ENCODE measurements around the gene LRRC43. TPM values are rescaled to one million over a fixed set of nuclear protein-coding genes. Genes with fewer than 3 reads are reported as not detected.
"Not testable (repeated sequence)": the region's sequence is repeated elsewhere in the genome, so short reads cannot be mapped to it uniquely, and the experiment has no call there.

The LRRC43 gene
- total RNA-seq, 2 donors from 2014 or later, result 0.53 to 0.57 TPM

- intact Hi-C loops (cut with DNase I), result no loop called here
- no peak overlapping the region for H3K27ac ChIP-seq
- peaks cover 22% of the 10 kb centered on the region for H3K27me3 ChIP-seq
- no peak for DNase-seq
- no peak overlapping the region for H3K4me3 ChIP-seq
- H3K4me1 ChIP-seq, result no peaks in the 10 kb centered on the region
- no peaks in the 10 kb centered on the region for H3K36me3 ChIP-seq
- H3K9ac ChIP-seq (ENCODE audit: low read depth in 2 of 2, low read length in 2 of 2), result no peak overlapping the region
- H3K9me3 ChIP-seq, result no peaks in the 10 kb centered on the region
- no peak for TF ChIP-seq CTCF (IDR thresholded peaks at IDR 0.05)
Observed at GRCh38 chr12:122202017-122202416, 19.1 kb downstream of the LRRC43 start.

GRCh38 chr12:122202811-122203210 lies 19.9 kb downstream of the LRRC43 start:
- peak overlapping the region; percentile 58 for H3K4me3 ChIP-seq

GRCh38 chr12:122203301-122204166 lies 20.6 kb downstream of the LRRC43 start, which contains the start of gene B3GNT4:
Gene B3GNT4 (plus strand): TSS chr12:122203709. CDS start chr12:122204619, 910 bp downstream.
- peak; percentile 83 for DNase-seq
- Histone ChIP-seq H3K4me1 (no peaks in the 10 kb centered on the region), H3K27ac (no peak within 1 kb of the TSS), H3K9me3 (no peaks in the 10 kb centered on the region), H3K27me3 (peaks cover 22% of the 10 kb centered on the region), H3K36me3 (peaks cover under 1% of the 10 kb centered on the region), H3K9ac (ENCODE audit: low read depth in 2 of 2, low read length in 2 of 2) (peak within 1 kb of the TSS in 1 of 2 donors; percentile 43), H3K4me3 (peak within 1 kb of the TSS; percentile 58)
- intact Hi-C loops (cut with DNase I), result no loop called here
- no peak for TF ChIP-seq CTCF (IDR thresholded peaks at IDR 0.05)

More at GRCh38 chr12:122202811-122203210, 19.9 kb downstream of the LRRC43 start:
- H3K9me3 ChIP-seq; DNase-seq; H3K4me1 ChIP-seq; H3K27ac ChIP-seq; intact Hi-C loops (cut with DNase I); H3K9ac ChIP-seq (ENCODE audit: low read depth in 2 of 2, low read length in 2 of 2); H3K36me3 ChIP-seq: not testable (repeated sequence)
- peaks cover 22% of the 10 kb centered on the region for H3K27me3 ChIP-seq

GRCh38 chr12:122204167-122205052 lies 21.5 kb downstream of the LRRC43 start:
- peak overlapping the region; percentile 58 for H3K4me3 ChIP-seq
- no peak for DNase-seq
- TF ChIP-seq CTCF (IDR thresholded peaks at IDR 0.05), result no peak
- H3K4me1 ChIP-seq, result no peaks in the 10 kb centered on the region
- no peaks in the 10 kb centered on the region for H3K9me3 ChIP-seq
- no peak overlapping the region for H3K9ac ChIP-seq (ENCODE audit: low read depth in 2 of 2, low read length in 2 of 2)
- H3K27ac ChIP-seq, result no peak overlapping the region
- peaks cover 22% of the 10 kb centered on the region for H3K27me3 ChIP-seq
- intact Hi-C loops (cut with DNase I), result no loop called here
- H3K36me3 ChIP-seq, result peaks cover 3% of the 10 kb centered on the region

- intact Hi-C loops (cut with DNase I), result no loop called here
- H3K9me3 ChIP-seq, result no peaks in the 10 kb centered on the region
- no peak for TF ChIP-seq CTCF (IDR thresholded peaks at IDR 0.05)
- no peak overlapping the region for H3K4me3 ChIP-seq
- no peak for DNase-seq
- peaks cover 22% of the 10 kb centered on the region for H3K27me3 ChIP-seq
- no peak overlapping the region for H3K9ac ChIP-seq (ENCODE audit: low read depth in 2 of 2, low read length in 2 of 2)
- no peak overlapping the region for H3K27ac ChIP-seq
- peaks cover 3% of the 10 kb centered on the region for H3K36me3 ChIP-seq
- no peaks in the 10 kb centered on the region for H3K4me1 ChIP-seq
Observed at GRCh38 chr12:122205053-122205925, 22.4 kb downstream of the LRRC43 start.

Data from colonic mucosa (tissue), 4 donors.